Measurements from ENCODE around the gene UBXN10. TPM values are rescaled to one million over a fixed set of nuclear protein-coding genes. Genes with fewer than 3 reads are reported as not detected.

Gene UBXN10
- total RNA-seq, 2 experiments from 2014 or later, result 0.41 to 0.63 TPM

DNA sequence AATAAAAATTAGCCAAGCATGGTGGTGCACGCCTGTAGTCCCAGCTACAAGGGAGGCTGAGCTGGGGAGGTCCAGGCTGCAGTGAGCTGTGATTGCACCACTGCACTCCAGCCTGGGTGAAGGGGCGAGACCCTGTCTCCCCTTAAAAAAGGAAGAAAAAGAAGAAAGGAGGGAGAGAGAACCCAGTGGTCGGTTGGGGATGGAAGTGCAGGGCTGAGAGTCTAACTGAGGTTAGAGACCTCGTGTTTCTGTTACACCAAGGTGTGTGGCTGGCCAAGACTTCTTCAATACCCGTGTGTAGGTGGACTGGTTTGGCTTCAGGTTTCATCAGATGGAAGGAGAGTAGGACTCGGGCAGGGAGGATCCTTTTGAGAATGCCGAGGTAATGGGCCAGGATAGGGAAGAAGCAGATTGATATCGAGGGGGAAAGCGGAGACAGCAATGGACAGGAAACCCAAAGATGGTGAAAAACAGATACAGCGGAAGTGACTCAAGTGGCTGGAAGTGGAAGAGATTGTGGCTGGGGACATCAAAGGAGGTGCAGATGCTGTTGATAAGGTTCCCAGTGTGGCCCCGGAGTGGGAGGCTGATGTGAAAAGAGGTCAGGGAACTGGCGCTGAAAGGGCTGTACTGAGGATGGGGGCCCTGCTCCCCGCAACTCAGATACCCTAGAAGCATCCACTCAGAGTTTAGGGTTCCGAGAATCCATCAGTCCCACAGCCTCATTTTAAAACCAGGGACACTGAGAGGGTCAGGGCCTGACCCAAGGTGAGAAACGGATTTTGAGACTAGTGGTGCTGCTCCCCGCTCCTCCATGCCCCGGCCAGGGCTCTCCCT is 681 bp upstream of the UBXN10 start:
- peaks cover 42% of the 10 kb centered on the region for H3K4me1 Mint-ChIP-seq
- CTCF ChIA-PET, result interaction anchor here (1.6 kb wide), 1 partner anchor 25 kb away, joined by 4 read pairs; no protein-coding TSS in a partner anchor

DNA sequence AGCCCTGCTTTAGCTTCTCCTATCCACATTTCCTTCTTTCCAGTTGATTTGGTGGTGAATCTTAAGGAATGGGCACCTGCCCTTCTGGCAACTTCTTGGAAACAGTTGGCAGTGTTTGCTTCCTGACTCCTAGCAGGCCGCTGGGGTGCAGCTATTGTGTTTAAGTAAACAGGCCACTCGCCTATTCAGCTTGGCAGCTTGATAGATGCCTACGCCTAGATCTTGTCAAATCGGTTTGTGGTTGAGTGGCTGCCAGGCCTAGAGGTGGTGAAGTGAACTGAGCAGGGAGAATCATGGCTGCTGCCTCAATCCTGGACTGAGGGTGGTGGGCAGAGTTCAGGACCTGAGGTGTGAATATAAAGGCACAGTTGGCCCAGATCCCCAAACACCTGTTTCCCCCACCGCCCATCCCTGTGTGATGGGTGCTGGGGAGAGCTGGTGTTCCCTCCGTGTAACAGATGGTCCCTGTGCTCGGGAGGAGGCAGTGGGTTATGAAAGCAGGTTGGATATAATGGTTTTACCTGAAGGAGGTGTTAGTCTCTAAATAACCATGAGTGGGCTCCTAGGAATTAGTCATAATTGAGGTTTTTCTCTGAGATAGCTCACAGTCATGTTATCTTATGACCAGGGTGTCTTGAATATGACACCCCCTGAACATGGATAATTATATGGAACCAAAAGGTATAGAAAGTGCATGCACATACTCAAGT is 1.4 kb downstream of the UBXN10 start:
- no peaks in the 10 kb centered on the region for H3K9me3 Mint-ChIP-seq (ENCODE audit: low read depth)
- H3K4me3 Mint-ChIP-seq, result peak overlapping the region; percentile 37
- ATAC-seq, result peak; percentile 46
- POLR2A ChIA-PET, result no interaction called here
- intact Hi-C loops (cut with DNase I, micrococcal nuclease), result loop anchor here (1.0 to 10.0 kb wide), 7 partner anchors 16 to 1835 kb away; partner anchors contain the start of genes ECE1 (in 1 of the 2) and OTUD3 (in 1 of the 2)
- peak overlapping the region; percentile 51 for H3K27ac Mint-ChIP-seq
- peaks cover 15% of the 10 kb centered on the region for H3K27me3 Mint-ChIP-seq
- H3K4me1 Mint-ChIP-seq, result peaks cover 42% of the 10 kb centered on the region
- no peaks in the 10 kb centered on the region for H3K36me3 Mint-ChIP-seq (ENCODE audit: low read depth)
- CTCF ChIA-PET, result interaction anchor here (0.6 to 3.6 kb wide), 5 partner anchors 8 to 270 kb away, joined by 3 to 13 read pairs (median 3); no protein-coding TSS in a partner anchor
- DNase-seq, result peak; percentile 68

More for the DNA sequence above, 681 bp upstream of the UBXN10 start:
- Mint-ChIP-seq H3K36me3 (ENCODE audit: low read depth) (no peaks in the 10 kb centered on the region), H3K27ac (peak overlapping the region; percentile 85), H3K9me3 (ENCODE audit: low read depth) (no peaks in the 10 kb centered on the region), H3K27me3 (peaks cover 15% of the 10 kb centered on the region), H3K4me3 (peak overlapping the region; percentile 68)
- peak; percentile 63 for ATAC-seq
- intact Hi-C loops (cut with DNase I, micrococcal nuclease), result loop anchor here in 1 of 2 experiments (1.0 to 10.0 kb wide), 7 partner anchors 13 to 1837 kb away; partner anchors contain the start of gene ECE1
- peak; percentile 81 for DNase-seq
- POLR2A ChIA-PET, result no interaction called here

DNA sequence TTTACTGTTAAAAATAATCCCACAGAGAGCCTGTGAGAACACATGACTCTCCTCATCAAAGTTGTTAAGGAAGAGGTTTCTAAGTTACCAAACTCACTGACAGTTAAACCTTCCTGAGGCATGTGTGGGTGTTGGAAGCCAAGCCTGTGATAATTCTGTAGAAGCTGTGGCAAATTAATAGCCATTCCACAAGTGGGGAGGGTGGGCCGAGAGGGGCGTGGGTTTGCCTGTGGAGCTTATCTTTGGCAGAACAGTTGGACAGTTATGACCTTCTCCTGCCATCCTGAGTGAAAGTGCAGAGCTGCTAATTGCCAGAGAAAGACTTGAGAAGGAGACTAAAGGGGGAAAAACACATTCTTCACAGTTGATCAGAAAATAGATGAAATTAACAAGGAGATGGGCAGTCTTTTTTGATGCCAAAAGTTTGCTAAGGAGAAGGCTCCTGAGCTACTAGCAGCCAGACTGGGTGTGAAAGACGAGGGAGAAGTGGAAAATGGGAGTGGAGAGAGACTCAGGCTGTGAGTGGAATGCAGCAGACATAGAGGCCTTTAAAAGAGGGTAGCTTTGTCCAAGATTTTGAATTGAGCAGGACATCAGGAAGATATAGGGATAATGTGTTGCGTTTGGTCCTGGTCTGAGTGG is 2.0 kb downstream of the UBXN10 start:
- no peaks in the 10 kb centered on the region for H3K36me3 Mint-ChIP-seq (ENCODE audit: low read depth)
- CTCF ChIA-PET, result interaction anchor here (0.6 to 3.6 kb wide), 6 partner anchors 8 to 270 kb away, joined by 3 to 13 read pairs (median 4); no protein-coding TSS in a partner anchor
- peaks cover 42% of the 10 kb centered on the region for H3K4me1 Mint-ChIP-seq
- no peak overlapping the region for H3K27ac Mint-ChIP-seq
- no peak overlapping the region for H3K4me3 Mint-ChIP-seq
- intact Hi-C loops (cut with DNase I, micrococcal nuclease), result loop anchor here (1.0 to 10.0 kb wide), 7 partner anchors 17 to 1834 kb away; partner anchors contain the start of genes ECE1 (in 1 of the 2) and OTUD3 (in 1 of the 2)
- ATAC-seq, result no peak
- H3K9me3 Mint-ChIP-seq (ENCODE audit: low read depth), result no peaks in the 10 kb centered on the region
- DNase-seq, result no peak
- POLR2A ChIA-PET, result no interaction called here
- H3K27me3 Mint-ChIP-seq, result peaks cover 15% of the 10 kb centered on the region

DNA sequence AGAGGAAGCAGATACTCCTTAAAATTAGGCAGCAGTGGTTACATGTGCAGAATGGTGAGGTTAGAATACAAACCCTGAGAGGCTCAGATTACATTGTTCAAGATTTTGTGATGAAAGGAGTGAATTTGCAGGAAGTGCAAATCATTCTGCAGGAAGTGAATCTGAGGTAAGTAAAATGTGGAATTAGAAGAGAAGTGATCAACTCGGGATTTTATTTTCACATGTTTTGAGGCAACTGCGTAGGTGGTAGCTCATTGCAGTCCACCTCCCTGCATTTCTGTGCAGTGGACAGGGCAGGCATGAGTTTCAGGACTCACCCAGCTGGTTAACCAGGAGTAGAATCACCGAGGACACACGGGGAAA is 2.5 kb downstream of the UBXN10 start:
- Mint-ChIP-seq H3K4me1 (peaks cover 42% of the 10 kb centered on the region), H3K9me3 (ENCODE audit: low read depth) (no peaks in the 10 kb centered on the region), H3K4me3 (no peak overlapping the region), H3K27me3 (peaks cover 15% of the 10 kb centered on the region), H3K36me3 (ENCODE audit: low read depth) (no peaks in the 10 kb centered on the region), H3K27ac (no peak overlapping the region)
- ChIA-PET POLR2A (no interaction called here), CTCF (interaction anchor here (0.7 to 3.6 kb wide), 6 partner anchors 14 to 271 kb away, joined by 3 to 13 read pairs (median 4); no protein-coding TSS in a partner anchor)
- no peak for ATAC-seq
- DNase-seq, result no peak
- intact Hi-C loops (cut with DNase I, micrococcal nuclease), result loop anchor here in 1 of 2 experiments (5.0 to 10.0 kb wide), 4 partner anchors 474 to 1834 kb away; partner anchors contain the start of gene ECE1

DNA sequence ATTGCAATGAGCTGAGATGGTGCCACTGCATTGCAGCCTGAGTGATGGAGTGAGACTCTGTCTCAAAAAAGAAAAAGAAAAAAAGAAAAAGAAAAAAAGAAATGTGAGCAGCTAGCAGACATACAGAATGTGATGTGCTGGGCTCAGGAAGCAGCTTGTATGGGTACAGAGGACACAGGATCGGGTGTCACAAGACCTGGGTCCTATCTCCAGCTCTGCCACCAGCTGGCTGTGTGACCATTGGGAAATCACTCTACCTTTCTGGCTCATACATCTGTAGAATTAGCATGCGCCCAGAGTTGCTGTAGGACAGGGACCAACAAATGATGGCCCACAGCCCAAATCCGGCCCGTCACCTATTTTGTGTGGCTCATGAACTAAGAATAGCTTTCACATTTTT is 3.8 kb downstream of the UBXN10 start:
- H3K9me3 Mint-ChIP-seq (ENCODE audit: low read depth), result no peaks in the 10 kb centered on the region
- DNase-seq (no peak), ATAC-seq (no peak)
- ChIA-PET POLR2A (no interaction called here), CTCF (interaction anchor here (0.7 to 3.6 kb wide), 3 partner anchors 9 to 37 kb away, joined by 3 to 13 read pairs (median 4); no protein-coding TSS in a partner anchor)
- no peaks in the 10 kb centered on the region for H3K36me3 Mint-ChIP-seq (ENCODE audit: low read depth)
- peaks cover 15% of the 10 kb centered on the region for H3K27me3 Mint-ChIP-seq
- no peak overlapping the region for H3K4me3 Mint-ChIP-seq
- H3K4me1 Mint-ChIP-seq, result peaks cover 37% of the 10 kb centered on the region
- no peak overlapping the region for H3K27ac Mint-ChIP-seq
- intact Hi-C loops (cut with DNase I, micrococcal nuclease), result loop anchor here in 1 of 2 experiments (5.0 to 10.0 kb wide), 4 partner anchors 475 to 1833 kb away; partner anchors contain the start of gene ECE1

DNA sequence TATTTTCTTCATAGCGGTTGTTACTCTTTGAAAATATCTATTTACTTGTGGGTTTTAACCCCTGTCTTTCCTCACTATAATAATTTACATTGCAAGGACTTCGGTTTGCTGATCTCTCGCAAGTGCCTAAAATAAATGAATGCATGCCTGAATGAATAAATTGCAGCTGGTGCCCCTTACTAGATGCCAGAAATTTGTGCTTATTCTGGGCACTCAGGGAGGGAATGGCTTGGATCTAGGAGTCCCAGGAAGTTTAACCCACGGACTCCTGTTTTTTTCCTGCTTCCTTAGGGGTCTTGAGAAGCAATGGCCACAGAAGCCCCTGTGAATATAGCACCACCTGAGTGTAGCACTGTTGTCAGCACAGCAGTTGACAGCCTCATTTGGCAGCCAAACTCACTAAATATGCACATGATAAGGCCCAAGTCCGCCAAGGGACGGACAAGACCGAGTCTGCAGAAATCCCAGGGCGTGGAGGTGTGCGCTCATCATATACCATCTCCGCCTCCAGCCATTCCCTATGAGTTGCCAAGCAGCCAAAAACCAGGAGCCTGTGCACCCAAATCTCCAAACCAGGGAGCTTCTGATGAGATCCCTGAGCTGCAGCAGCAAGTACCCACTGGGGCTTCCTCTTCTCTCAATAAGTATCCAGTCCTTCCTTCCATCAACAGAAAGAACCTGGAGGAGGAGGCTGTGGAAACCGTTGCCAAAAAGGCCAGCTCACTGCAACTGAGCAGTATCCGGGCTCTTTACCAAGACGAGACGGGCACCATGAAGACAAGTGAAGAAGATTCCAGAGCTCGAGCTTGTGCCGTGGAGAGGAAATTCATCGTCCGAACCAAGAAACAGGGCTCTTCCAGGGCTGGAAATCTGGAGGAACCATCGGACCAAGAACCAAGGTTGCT is 4.6 kb downstream of the UBXN10 start:
- Mint-ChIP-seq H3K27me3 (peaks cover 18% of the 10 kb centered on the region), H3K4me3 (no peak overlapping the region), H3K36me3 (ENCODE audit: low read depth) (no peaks in the 10 kb centered on the region), H3K9me3 (ENCODE audit: low read depth) (no peaks in the 10 kb centered on the region), H3K27ac (no peak overlapping the region), H3K4me1 (peaks cover 31% of the 10 kb centered on the region)
- DNase-seq (no peak), ATAC-seq (no peak)
- POLR2A ChIA-PET, result no interaction called here
- intact Hi-C loops (cut with DNase I, micrococcal nuclease), result no loop called here
- CTCF ChIA-PET, result interaction anchor here (0.7 to 1.4 kb wide), 2 partner anchors 10 to 26 kb away, joined by 3 read pairs; no protein-coding TSS in a partner anchor

DNA sequence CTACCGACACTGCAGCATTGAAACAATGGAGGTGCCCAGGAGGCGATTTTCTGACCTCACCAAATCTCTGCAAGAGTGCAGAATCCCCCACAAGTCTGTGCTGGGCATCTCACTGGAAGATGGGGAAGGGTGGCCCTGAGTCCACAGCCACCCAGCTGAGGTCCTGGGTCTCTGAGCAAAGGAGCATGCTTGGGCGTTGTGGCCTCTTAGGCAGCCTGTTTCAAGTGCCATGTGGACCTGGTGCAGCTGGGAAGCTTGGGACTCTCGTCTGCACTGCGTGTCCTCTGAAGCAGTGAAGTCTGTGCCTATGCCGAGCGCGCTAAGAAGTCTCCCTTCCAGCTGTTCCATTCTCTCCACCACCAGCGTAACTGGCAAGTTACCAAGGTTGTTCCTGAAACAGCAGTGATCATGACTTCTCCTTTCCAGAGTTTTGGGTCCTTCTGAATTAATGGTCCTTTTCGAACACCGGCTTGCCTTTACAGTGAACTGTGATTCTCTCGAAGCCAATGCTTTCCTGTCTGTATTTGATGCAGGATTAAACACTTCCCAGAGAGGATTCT is 5.5 kb downstream of the UBXN10 start:
- no peaks in the 10 kb centered on the region for H3K9me3 Mint-ChIP-seq (ENCODE audit: low read depth)
- peaks cover 23% of the 10 kb centered on the region for H3K27me3 Mint-ChIP-seq
- no peaks in the 10 kb centered on the region for H3K36me3 Mint-ChIP-seq (ENCODE audit: low read depth)
- intact Hi-C loops (cut with DNase I, micrococcal nuclease), result no loop called here
- peaks cover 29% of the 10 kb centered on the region for H3K4me1 Mint-ChIP-seq
- ChIA-PET POLR2A (no interaction called here), CTCF (interaction anchor here (1.4 kb wide), 1 partner anchor 25 kb away, joined by 3 read pairs; no protein-coding TSS in a partner anchor)
- H3K27ac Mint-ChIP-seq, result no peak overlapping the region
- DNase-seq, result no peak
- H3K4me3 Mint-ChIP-seq, result no peak overlapping the region
- ATAC-seq, result no peak

DNA sequence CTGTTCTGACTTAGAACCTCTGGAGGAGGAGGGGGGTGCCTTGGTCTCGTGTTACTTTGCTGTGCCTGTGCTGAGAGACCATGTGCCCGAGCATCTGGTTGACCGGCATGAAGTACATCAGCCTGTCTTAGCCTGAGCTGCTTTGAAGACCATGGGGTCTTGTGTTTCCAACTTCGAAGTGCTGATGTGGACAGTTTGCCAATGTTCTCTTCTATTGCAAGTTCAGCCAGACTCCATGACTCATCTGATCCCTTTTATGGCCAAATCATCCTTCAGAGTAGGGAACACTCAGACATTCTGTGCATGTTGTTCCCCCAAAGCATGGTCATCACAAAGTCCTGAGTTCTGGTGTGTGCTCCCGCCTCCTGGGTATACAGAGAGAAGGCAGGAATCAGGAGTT is 6.5 kb downstream of the UBXN10 start:
- intact Hi-C loops (cut with DNase I, micrococcal nuclease), result no loop called here
- no peak for DNase-seq
- Mint-ChIP-seq H3K36me3 (ENCODE audit: low read depth) (no peaks in the 10 kb centered on the region), H3K4me1 (peaks cover 19% of the 10 kb centered on the region), H3K27me3 (peaks cover 24% of the 10 kb centered on the region), H3K9me3 (ENCODE audit: low read depth) (no peaks in the 10 kb centered on the region), H3K27ac (no peak overlapping the region), H3K4me3 (no peak overlapping the region)
- no peak for ATAC-seq
- CTCF ChIA-PET, result interaction anchor here (0.8 to 1.4 kb wide), 2 partner anchors 24 to 28 kb away, joined by 3 read pairs; no protein-coding TSS in a partner anchor
- POLR2A ChIA-PET, result no interaction called here

DNA sequence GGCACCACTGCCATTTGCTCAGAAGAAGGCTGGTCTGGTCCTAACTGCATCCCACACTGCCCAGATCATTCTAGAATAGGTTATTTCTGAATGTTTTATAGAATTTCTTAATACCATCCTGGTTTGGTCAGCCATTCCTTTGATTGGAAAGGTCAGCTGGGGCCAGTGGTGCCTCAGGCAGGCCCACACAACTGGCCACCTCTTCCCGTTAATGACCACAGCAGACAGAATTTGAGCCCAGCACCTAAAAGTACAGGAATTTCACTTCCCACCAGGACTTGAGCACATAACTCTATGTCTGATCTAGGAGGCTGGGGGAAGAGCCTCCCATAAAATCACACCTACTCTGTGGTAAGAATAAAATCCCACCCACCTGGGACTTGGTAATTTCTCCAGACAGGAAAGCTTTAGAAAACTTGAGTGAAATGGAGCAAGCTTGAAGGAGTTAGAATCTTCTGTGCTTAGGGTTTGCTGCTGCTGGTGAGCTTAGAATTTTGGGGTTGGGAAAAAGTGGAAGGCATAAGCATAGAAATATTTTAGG is 7.0 kb downstream of the UBXN10 start:
- ATAC-seq (no peak), DNase-seq (no peak)
- ChIA-PET CTCF (interaction anchor here (0.6 to 4.8 kb wide), 7 partner anchors 9 to 275 kb away, joined by 3 to 30 read pairs (median 4); no protein-coding TSS in a partner anchor), POLR2A (interaction anchor here (0.6 kb wide), 1 partner anchor 164 kb away, joined by 3 read pairs; no protein-coding TSS in a partner anchor)
- intact Hi-C loops (cut with DNase I, micrococcal nuclease), result no loop called here
- Mint-ChIP-seq H3K9me3 (ENCODE audit: low read depth) (no peaks in the 10 kb centered on the region), H3K27me3 (peaks cover 26% of the 10 kb centered on the region), H3K4me3 (no peak overlapping the region), H3K27ac (no peak overlapping the region), H3K36me3 (ENCODE audit: low read depth) (no peaks in the 10 kb centered on the region), H3K4me1 (peaks cover 14% of the 10 kb centered on the region)

All from activated CD4-positive, alpha-beta T cell treated with anti-CD3 and anti-CD28 coated beads for 36 hours (primary cell).